Stomach (tissue), 9 donors: ENCODE data around the gene CBFB. TPM values are rescaled to one million over a fixed set of nuclear protein-coding genes. Genes with fewer than 3 reads are reported as not detected.
"Not testable (repeated sequence)": the region's sequence is repeated elsewhere in the genome, so short reads cannot be mapped to it uniquely, and the experiment has no call there.

Experiments used
- DNase-seq, 2 donors: peaks; one replicate each; pipeline versions ENCODE4 v3.0.0 to v3.0.0-alpha.2; 2013 to 2019
- H3K27ac ChIP-seq, 5 donors: fragments of 200-600 bp in 4 of 5; sonication (generic) in 4 of 5; one replicate each; pipeline ENCODE4 v1.5.1; 2013 to 2019; ENCODE audit warnings: mild to moderate bottlenecking in 1 of 5, moderate library complexity in 1 of 5
- H3K27me3 ChIP-seq, 3 donors: fragments of 200-600 bp; sonication (generic); one replicate each; pipeline ENCODE4 v1.5.1; 2017 to 2019; ENCODE audit warnings: mixed run types in 1 of 3
- H3K36me3 ChIP-seq, 4 donors: fragments of 200-600 bp; sonication (generic); 1 replicate in 3 of 4; 2 replicates in 1 of 4; pipeline ENCODE4 v1.5.1; 2016 to 2019
- H3K4me1 ChIP-seq, 4 donors: fragments of 200-600 bp; sonication (generic); one replicate each; pipeline ENCODE4 v1.5.1; 2016 to 2019
- H3K4me3 ChIP-seq, 4 donors: fragments of 200-600 bp; sonication (generic) in 3 of 4; one replicate each; pipeline ENCODE4 v1.5.1; 2016 to 2019; ENCODE audit warnings: mild to moderate bottlenecking in 1 of 4
- H3K9me3 ChIP-seq, 4 donors: fragments of 200-600 bp; sonication (generic); one replicate each; pipeline ENCODE4 v1.5.1; 2016 to 2019
- EP300 ChIP-seq: sonication (generic); formaldehyde crosslinking; IDR thresholded peaks from one replicate; pipeline ENCODE4 v1.6.1; 2017; ENCODE audit warnings: antibody characterized with exemption
- POLR2A ChIP-seq, 4 donors: fragments of 450-650 bp; IDR thresholded peaks; one replicate each; pipeline ENCODE4 v1.6.1; 2016; ENCODE audit warnings: antibody characterized with exemption in 4 of 4, control low read depth in 2 of 4, mild to moderate bottlenecking in 1 of 4, moderate library complexity in 1 of 4
- POLR2AphosphoS5 ChIP-seq, 3 donors: sonication (generic); formaldehyde crosslinking; IDR thresholded peaks; one replicate each; pipeline ENCODE4 v1.6.1; 2016; ENCODE audit warnings: antibody characterized with exemption in 3 of 3
- WGBS, 5 donors: extraction: QIAGEN DNeasy Blood & Tissue Kit in 3 of 5; methylation state at CpG; one replicate each; pipeline versions ENCODE4 v1.1.5 to v1.1.7; 2013 to 2018; 5-methylcytosine and 5-hydroxymethylcytosine counted together
- intact Hi-C: fragments of 100-400 bp; cut with DNase I; formaldehyde crosslinking; loops from one replicate; pipeline ENCODE4 v1.15.1; 2023; ENCODE audit warnings: low total_unique reads
- polyA plus RNA-seq, 3 donors: library from polyadenylated mRNA; stranded (reverse); fragments of 200-250 nt; gene quantifications; one replicate each; pipeline ENCODE4 v1.2.3, GENCODE V29; 2013
- total RNA-seq, 5 donors: library from RNA; depleted of rRNA; stranded (reverse); fragments of >200 nt; gene quantifications; one replicate each; pipeline versions ENCODE4 v1.1.0 to v1.2.3, GENCODE V29; 2014 to 2016
- TF ChIP-seq, protein P1 (sequence below), 7 experiments: fragments of 450-650 bp in 4 of 7; fragments of 200-600 bp in 3 of 7; sonication (generic) in 3 of 7; IDR thresholded peaks; one replicate each; pipeline ENCODE4 v1.5.1; 2016 to 2019; ENCODE audit warnings: antibody characterized with exemption in 7 of 7, control low read depth in 2 of 7, mild to moderate bottlenecking in 1 of 7
- donor health status: healthy with polysubstance abuse.
- donor health status: Bipolar disorder and iron deficiency.
- donor health status: healthy.

The CBFB gene
- total and polyA plus RNA-seq, 8 donors: 4.1 to 68.1 (median 17.6) TPM

DNA sequence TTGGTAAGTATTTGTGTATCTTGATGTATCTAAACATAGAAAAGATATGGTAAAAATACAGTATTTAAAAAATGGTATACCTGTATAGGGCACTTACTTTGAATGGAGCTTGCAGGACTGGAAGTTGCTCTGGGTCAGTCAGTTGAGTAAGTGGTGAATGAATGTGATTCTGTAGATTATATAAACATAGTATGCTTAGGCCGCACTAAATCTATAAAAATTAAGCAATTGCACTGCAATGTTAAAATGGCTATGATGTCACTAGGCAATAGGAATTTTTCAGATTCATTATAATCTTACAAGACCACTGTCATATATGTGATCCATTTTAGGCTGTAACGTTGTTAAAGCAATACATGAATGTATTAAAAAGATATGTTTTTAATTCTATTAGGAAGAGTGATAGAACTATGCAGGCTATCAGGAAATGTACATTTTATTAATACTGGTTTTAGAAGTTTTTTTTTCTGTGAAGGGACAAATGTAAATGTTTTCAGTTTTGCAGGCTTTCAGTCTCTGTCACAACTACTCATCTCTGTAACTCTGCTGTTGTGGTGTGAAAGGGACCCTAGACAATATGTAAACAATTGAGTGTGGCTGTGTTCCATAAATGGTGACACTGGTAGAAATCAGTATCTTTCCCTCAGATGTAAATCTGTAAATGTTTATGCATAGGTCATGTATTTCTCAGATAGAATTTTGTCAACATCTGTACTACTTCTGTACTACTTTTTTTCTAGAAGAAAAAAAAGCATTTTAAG, 10.5 kb downstream of the CBFB start:
- H3K4me1 ChIP-seq: peaks cover 0 to 39% (median 22%) of the 10 kb centered on the region in 4 donors
- no peak overlapping the region for H3K27ac ChIP-seq
- intact Hi-C loops: no loop called here
- no peaks in the 10 kb centered on the region for H3K27me3 ChIP-seq
- TF ChIP-seq, protein P1, sequence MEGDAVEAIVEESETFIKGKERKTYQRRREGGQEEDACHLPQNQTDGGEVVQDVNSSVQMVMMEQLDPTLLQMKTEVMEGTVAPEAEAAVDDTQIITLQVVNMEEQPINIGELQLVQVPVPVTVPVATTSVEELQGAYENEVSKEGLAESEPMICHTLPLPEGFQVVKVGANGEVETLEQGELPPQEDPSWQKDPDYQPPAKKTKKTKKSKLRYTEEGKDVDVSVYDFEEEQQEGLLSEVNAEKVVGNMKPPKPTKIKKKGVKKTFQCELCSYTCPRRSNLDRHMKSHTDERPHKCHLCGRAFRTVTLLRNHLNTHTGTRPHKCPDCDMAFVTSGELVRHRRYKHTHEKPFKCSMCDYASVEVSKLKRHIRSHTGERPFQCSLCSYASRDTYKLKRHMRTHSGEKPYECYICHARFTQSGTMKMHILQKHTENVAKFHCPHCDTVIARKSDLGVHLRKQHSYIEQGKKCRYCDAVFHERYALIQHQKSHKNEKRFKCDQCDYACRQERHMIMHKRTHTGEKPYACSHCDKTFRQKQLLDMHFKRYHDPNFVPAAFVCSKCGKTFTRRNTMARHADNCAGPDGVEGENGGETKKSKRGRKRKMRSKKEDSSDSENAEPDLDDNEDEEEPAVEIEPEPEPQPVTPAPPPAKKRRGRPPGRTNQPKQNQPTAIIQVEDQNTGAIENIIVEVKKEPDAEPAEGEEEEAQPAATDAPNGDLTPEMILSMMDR (IDR thresholded peaks at IDR 0.05): no peak
- TF ChIP-seq POLR2AphosphoS5 (IDR thresholded peaks at IDR 0.05) (no peak), EP300 (no peak)
- 76 to 95% (median 91%) methylated on average over 2 of the region's 2 CpGs for WGBS, 5 donors
- H3K36me3 ChIP-seq: peaks cover 2 to 24% (median 8%) of the 10 kb centered on the region in 4 donors
- H3K9me3 ChIP-seq: no peaks in the 10 kb centered on the region
- DNase-seq: no peak
- no peak overlapping the region for H3K4me3 ChIP-seq

DNA sequence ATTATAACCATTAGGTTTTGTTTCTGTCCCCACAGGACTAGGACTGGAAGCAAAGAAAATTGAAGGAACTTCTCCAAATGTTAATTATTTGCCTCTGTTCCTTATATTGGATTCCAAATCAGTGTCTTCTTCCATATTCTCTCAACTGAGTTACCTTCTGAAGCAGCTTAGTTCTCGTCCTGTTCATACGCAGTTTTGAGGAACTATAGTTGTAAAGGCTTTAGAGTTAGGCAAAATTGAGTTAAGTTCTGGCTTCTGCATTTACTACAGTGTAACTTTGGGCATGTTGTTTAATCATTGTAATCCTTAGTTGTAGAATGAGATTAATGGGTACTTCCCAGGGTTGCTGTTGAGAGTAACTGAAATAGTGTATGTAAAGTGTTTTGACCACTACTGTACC, 11.2 kb downstream of the CBFB start:
- TF ChIP-seq, protein P1 (IDR thresholded peaks at IDR 0.05): no peak
- TF ChIP-seq POLR2A (IDR thresholded peaks at IDR 0.05): no peak
- no peak for TF ChIP-seq EP300
- no peak for TF ChIP-seq POLR2AphosphoS5 (IDR thresholded peaks at IDR 0.05)
- WGBS, 5 donors: 75 to 93% (median 88%) methylated on average over 2 of the region's 2 CpGs
- H3K27me3 ChIP-seq: no peaks in the 10 kb centered on the region
- no peak overlapping the region for H3K27ac ChIP-seq
- H3K9me3 ChIP-seq: no peaks in the 10 kb centered on the region
- H3K36me3 ChIP-seq: peaks cover 2 to 24% (median 8%) of the 10 kb centered on the region in 4 donors
- peaks cover 0 to 32% (median 16%) of the 10 kb centered on the region in 4 donors for H3K4me1 ChIP-seq
- intact Hi-C loops: no loop called here
- H3K4me3 ChIP-seq: no peak overlapping the region
- DNase-seq: no peak

GRCh38 chr16:67040906-67041305, 12.0 kb downstream of the CBFB start:
- H3K4me3 ChIP-seq: no peak overlapping the region
- intact Hi-C loops: no loop called here
- WGBS, 5 donors: 75 to 87% (median 79%) methylated on average over 2 of the region's 2 CpGs
- no peaks in the 10 kb centered on the region for H3K27me3 ChIP-seq
- DNase-seq: no peak
- no peak overlapping the region for H3K27ac ChIP-seq
- peaks cover 2 to 24% (median 12%) of the 10 kb centered on the region in 4 donors for H3K36me3 ChIP-seq
- TF ChIP-seq, protein P1 (IDR thresholded peaks at IDR 0.05): no peak
- TF ChIP-seq EP300: no peak
- TF ChIP-seq POLR2A (IDR thresholded peaks at IDR 0.05): no peak
- no peak for TF ChIP-seq POLR2AphosphoS5 (IDR thresholded peaks at IDR 0.05)
- no peaks in the 10 kb centered on the region for H3K9me3 ChIP-seq
- H3K4me1 ChIP-seq: peaks cover 0 to 25% (median 16%) of the 10 kb centered on the region in 4 donors

DNA sequence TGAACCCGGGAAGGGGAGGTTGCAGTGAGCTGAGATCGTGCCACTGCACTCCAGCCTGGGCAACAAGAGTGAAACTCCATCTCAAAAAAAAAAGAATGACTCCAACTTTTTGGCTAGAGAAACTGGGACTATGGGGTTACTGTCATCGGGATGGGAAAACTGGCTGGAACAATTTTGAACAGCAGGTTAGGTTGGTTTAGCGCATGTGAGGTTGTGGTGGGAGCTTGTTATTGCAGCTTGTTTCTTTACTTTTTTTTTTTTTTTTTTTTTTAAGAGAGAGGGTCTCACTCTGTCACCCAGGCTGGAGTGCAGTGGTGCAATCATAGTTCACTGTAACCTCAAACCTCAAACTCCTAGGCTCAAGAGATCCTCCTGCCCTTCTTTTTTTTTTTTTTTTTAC, 12.6 kb downstream of the CBFB start:
- peaks cover 0 to 23% (median 13%) of the 10 kb centered on the region in 4 donors for H3K4me1 ChIP-seq
- 84 to 92% (median 88%) methylated on average over 4 of the region's 4 CpGs for WGBS, 5 donors
- H3K9me3 ChIP-seq, H3K27me3 ChIP-seq, DNase-seq, H3K27ac ChIP-seq, intact Hi-C loops, H3K4me3 ChIP-seq: not testable (repeated sequence)
- H3K36me3 ChIP-seq: peaks cover 2 to 29% (median 15%) of the 10 kb centered on the region in 4 donors

DNA sequence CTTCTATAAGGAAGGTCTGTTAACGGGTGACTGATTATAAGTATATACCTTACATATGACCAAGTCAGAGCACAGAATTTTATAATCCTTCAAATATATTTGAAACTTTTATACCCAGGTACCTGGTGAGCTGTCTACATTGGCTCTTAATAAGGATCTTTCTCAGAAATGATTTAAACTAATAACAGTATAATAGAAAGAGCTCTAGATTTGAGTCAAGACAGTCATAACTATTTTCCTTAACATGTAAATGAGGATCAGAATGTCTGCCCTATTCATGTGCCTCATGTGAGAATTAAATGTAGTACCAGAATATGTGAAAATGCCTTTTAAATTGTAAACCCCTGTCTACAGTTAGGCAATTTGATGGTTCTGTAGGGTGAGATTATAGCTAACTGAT, 14.5 kb downstream of the CBFB start:
- H3K27me3 ChIP-seq: no peaks in the 10 kb centered on the region
- WGBS, 5 donors: 97 to 100% (median 98%) methylated on average over 1 of the region's 1 CpG
- intact Hi-C loops: no loop called here
- DNase-seq: no peak
- no peak overlapping the region for H3K27ac ChIP-seq
- peaks cover 0 to 18% (median 11%) of the 10 kb centered on the region in 4 donors for H3K4me1 ChIP-seq
- H3K4me3 ChIP-seq: no peak overlapping the region
- H3K36me3 ChIP-seq: peaks cover 0 to 23% (median 8%) of the 10 kb centered on the region in 4 donors
- H3K9me3 ChIP-seq: no peaks in the 10 kb centered on the region
- TF ChIP-seq POLR2AphosphoS5 (IDR thresholded peaks at IDR 0.05) (no peak), POLR2A (IDR thresholded peaks at IDR 0.05) (no peak), EP300 (no peak)
- TF ChIP-seq, protein P1 (IDR thresholded peaks at IDR 0.05): no peak
